Measurements from ENCODE around the gene CCDC178. TPM values are rescaled to one million over a fixed set of nuclear protein-coding genes. Genes with fewer than 3 reads are reported as not detected.

Gene CCDC178
- total and polyA plus RNA-seq, 2 of the 4 experiments (the other 2 are of a cell fraction): not detected

GRCh38 chr18:32974421-32975162 lies 465.9 kb downstream of the CCDC178 start:
- WGBS, 2 experiments (ENCODE audit: extremely low coverage in 2 of 2, insufficient read length in 1 of 2): 0% methylated on average over 1 of the region's 4 CpGs; no CpG with 5 or more reads in 1 of the 2 experiments
- Histone ChIP-seq H3K4ac (ENCODE audit: low read depth, low read length) (no peak overlapping the region), H2AFZ (replicated peaks; ENCODE audit: low read length, poor library complexity) (no peak overlapping the region), H3K36me3 (ENCODE audit: control insufficient read depth, insufficient read depth, low read length) (no peaks in the 10 kb centered on the region), H3K14ac (replicated peaks; ENCODE audit: low read depth, low read length) (no peak overlapping the region), H2AK9ac (replicated peaks; ENCODE audit: low read depth, low read length, poor library complexity) (no peak overlapping the region), H4K8ac (ENCODE audit: low read depth in 2 of 2, low read length in 2 of 2) (no peak overlapping the region), H4K91ac (ENCODE audit: insufficient read depth, low read depth, low read length) (no peak overlapping the region), H3K79me1 (ENCODE audit: low read depth in 1 of 2, low read length in 2 of 2) (no peaks in the 10 kb centered on the region), H4K20me1 (ENCODE audit: insufficient read depth, low read length) (no peaks in the 10 kb centered on the region), H2AK5ac (ENCODE audit: low read depth, low read length) (no peak overlapping the region), H3K27me3 (ENCODE audit: control insufficient read depth, insufficient read depth, low read length) (no peaks in the 10 kb centered on the region), H2BK120ac (ENCODE audit: low read depth, low read length) (no peak overlapping the region), H3K9ac (ENCODE audit: low read depth, low read length) (no peak overlapping the region), H3K4me3 (ENCODE audit: insufficient read depth, low read depth, low read length) (no peak overlapping the region), H3K18ac (ENCODE audit: low read depth, low read length) (no peak overlapping the region), H2BK5ac (ENCODE audit: low read depth, low read length, poor library complexity, severe bottlenecking) (no peak overlapping the region), H3K56ac (ENCODE audit: extremely low read depth, insufficient read depth, low read length) (no peak overlapping the region), H4K5ac (ENCODE audit: low read depth, low read length) (no peak overlapping the region), H3K4me2 (ENCODE audit: low read depth, low read length) (no peak overlapping the region), H3K27ac (ENCODE audit: insufficient read depth, low read length) (no peak overlapping the region), H2BK15ac (ENCODE audit: low read depth, low read length) (no peak overlapping the region), H2BK20ac (ENCODE audit: low read depth, low read length) (no peak overlapping the region), H3K23ac (ENCODE audit: low read depth, low read length) (no peak overlapping the region), H3K9me1 (ENCODE audit: insufficient read depth, low read length) (no peaks in the 10 kb centered on the region), H3K9me3 (ENCODE audit: control insufficient read depth, insufficient read depth, low read length) (no peaks in the 10 kb centered on the region), H3K4me1 (ENCODE audit: control insufficient read depth, insufficient read depth, low read length) (no peaks in the 10 kb centered on the region)
- ChIA-PET CTCF (no interaction called here), POLR2A (ENCODE audit: unreplicated experiment) (no interaction called here)
- no TSS peak for BruUV-seq (replicated peaks)
- dilution Hi-C loops (cut with HindIII; ENCODE audit: low sequenced_read_pairs, unreplicated experiment): no loop called here
- TF ChIP-seq MXI1 (IDR thresholded peaks at IDR 0.05; ENCODE audit: borderline replicate concordance, low read depth, low read length): no peak
- TF ChIP-seq CHD1 (IDR thresholded peaks at IDR 0.05; ENCODE audit: low read depth, low read length): no peak
- TF ChIP-seq BHLHE40 (IDR thresholded peaks at IDR 0.05; ENCODE audit: low read depth, low read length): no peak
- TF ChIP-seq, protein P1, sequence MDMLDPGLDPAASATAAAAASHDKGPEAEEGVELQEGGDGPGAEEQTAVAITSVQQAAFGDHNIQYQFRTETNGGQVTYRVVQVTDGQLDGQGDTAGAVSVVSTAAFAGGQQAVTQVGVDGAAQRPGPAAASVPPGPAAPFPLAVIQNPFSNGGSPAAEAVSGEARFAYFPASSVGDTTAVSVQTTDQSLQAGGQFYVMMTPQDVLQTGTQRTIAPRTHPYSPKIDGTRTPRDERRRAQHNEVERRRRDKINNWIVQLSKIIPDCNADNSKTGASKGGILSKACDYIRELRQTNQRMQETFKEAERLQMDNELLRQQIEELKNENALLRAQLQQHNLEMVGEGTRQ (IDR thresholded peaks at IDR 0.05; ENCODE audit: low read depth, low read length): no peak
- no peak for TF ChIP-seq RFX5 (IDR thresholded peaks at IDR 0.05; ENCODE audit: low read depth, low read length)
- no peak for TF ChIP-seq RAD21 (IDR thresholded peaks at IDR 0.05; ENCODE audit: low read length)
- TF ChIP-seq CTCF (conservative IDR thresholded peaks at IDR 0.05; ENCODE audit: low read depth, low read length): no peak
- TF ChIP-seq NFE2L2 (IDR thresholded peaks at IDR 0.05; ENCODE audit: low read depth, low read length): no peak
- TF ChIP-seq, protein P2, sequence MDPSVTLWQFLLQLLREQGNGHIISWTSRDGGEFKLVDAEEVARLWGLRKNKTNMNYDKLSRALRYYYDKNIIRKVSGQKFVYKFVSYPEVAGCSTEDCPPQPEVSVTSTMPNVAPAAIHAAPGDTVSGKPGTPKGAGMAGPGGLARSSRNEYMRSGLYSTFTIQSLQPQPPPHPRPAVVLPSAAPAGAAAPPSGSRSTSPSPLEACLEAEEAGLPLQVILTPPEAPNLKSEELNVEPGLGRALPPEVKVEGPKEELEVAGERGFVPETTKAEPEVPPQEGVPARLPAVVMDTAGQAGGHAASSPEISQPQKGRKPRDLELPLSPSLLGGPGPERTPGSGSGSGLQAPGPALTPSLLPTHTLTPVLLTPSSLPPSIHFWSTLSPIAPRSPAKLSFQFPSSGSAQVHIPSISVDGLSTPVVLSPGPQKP (IDR thresholded peaks at IDR 0.05; ENCODE audit: borderline replicate concordance, low read depth, low read length): no peak
- no peak for TF ChIP-seq POLR2A (IDR thresholded peaks at IDR 0.05; ENCODE audit: low read depth, low read length)
- no peak for TF ChIP-seq SMC3 (IDR thresholded peaks at IDR 0.05; ENCODE audit: low read depth, low read length)
- TF ChIP-seq MAFK (IDR thresholded peaks at IDR 0.05; ENCODE audit: low read depth, low read length): no peak
- TF ChIP-seq CEBPB (IDR thresholded peaks at IDR 0.05; ENCODE audit: low read depth, low read length): no peak
- no peak for TF ChIP-seq MAZ (IDR thresholded peaks at IDR 0.05; ENCODE audit: borderline replicate concordance, low read depth, low read length)
- ATAC-seq (ENCODE audit: low read depth) (no peak), DNase-seq (no peak)
- in situ Hi-C loops (cut with MboI; ENCODE audit: low sequenced_read_pairs): no loop called here
- intact Hi-C loops (cut with micrococcal nuclease): no loop called here
